Right hindlimb (tissue), 1 donor: Measurements from ENCODE around the gene SART3.
"Not testable (repeated sequence)": the region's sequence is repeated elsewhere in the genome, so short reads cannot be mapped to it uniquely, and the experiment has no call there.

Source experiments
- DNase-seq: peaks from one replicate; pipeline ENCODE4 v3.0.0-alpha.2; 2018

Gene SART3

DNA sequence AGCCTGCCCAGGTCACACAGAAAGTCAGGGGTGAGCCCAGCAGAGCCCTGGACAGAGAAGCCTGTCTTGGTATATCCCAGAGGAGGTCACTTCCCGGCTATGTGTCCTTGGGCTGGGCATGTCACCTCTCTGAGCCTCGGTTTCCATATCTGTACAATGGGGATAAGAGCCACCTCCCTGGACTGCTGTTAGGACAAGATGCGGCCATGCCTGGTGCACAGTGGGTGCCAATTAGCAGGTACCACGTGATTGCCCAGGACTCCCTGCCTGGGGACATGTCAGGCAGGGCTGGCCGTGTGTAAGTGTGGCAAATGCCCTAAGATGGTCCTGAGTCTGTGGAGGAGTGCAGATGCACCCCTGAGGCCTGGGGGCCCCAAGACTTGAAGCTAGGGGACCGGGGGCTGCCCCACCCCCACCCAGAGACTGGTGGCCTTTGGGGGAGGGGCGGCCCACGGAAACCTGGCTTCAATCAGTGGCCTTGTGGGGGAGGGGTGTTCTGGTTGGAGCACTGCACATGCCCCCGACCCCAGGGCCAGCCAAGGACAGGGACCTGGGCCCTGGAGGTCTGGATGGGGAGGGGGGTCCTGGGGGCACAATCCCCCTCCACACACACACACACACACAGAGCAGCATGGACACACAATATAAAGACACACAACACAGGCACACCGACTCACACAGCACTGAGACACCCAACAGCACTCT lies 36.0 kb upstream of the SART3 start:
- DNase-seq = peak; percentile 32

DNA sequence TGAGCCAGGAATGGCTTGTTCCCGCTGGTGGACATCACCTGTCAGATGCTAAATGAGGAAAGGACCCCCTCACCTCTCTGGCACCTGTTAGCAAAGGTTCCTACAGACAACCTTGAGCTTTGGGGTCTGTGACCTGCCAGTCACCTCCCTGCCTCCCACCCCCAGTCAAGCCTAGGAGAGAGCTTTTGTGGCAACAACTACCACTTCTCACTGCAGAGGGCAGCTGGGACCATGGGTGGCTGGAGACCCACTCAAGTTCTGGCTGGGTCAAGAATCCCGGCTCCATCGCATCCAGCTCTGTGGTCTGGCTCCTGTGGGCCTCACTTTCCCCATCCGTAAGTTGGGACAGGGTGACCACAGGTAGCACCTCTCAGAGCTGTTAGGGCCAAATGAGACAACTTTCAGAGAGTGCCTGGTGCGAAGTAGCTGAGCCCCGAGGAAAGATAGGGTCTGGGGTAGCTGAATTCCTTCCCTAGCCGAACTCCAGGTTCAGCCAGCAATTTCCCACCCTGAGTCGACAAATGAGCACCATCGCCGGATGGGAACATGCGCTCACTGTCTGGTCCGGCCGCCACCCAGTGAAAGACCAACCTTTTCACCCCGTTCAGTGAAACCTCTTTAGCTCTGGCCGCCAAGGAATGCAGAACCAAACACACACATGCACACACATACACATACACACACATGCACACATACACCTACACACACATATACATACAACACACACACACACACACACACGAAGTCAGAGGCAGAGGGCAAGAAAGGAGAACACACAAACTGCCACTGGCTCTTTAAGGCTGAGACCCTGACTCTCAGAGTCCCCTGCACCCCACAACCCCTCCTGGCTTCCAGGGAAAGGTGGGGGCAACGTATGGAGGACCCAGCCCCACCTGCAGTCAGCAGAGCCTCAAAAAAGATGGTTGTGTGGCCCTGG lies 35.0 kb upstream of the SART3 start:
- no peak for DNase-seq

DNA sequence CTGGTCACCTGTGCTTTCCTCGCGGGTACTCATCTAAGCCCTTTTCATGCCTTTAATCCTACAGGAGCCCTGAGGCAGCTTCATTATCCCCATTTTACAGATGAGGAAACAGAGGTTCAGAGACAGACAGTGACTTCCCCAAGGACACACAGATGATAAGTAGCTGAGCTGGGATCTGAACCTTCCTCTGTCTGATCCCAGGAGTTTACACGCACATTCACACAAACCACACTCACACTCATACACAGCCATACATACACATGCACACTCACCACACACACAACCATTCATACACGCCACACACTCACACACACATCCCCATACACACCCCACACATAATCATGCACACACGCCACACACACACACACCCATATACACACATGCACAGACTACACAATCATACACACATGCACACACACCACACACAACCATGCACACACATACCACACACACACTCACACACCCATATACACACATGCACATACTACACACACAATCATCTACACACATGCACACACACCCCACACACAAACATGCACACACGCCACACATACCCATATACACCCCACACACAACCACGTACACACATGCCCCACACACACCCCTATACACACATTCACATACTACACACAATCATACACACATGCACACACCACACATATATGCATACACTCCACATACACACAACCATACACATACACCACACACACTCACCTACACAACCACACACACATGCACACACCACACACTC lies 34.2 kb upstream of the SART3 start:
- no peak for DNase-seq

DNA sequence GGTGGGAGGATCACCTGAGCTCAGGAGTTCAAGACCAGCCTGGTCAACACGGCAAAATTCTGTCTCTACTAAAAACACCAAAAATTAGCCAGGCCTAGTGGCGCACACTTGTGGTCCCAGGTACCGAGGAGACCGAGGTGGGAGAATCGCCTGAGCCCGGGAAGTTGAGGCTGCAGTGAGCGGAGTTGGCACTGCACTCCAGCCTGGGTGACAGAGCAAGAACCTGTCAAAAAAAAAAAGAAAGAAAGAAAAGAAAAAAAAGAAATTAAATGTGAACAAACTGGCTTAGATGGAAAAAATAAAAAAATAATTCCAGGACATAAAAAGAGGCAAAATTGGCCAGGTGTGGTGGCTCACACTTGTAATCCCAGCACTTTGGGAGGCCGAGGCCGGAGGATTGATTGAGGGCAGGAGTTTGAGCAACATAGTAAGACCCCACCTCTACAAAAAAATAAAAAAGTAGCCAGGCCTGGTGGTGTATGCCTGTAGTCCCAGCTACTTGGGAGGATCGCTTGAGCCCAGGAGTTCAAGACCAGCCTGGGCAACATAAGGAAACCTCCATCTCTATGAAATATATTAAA lies 33.4 kb upstream of the SART3 start:
- no peak for DNase-seq

DNA sequence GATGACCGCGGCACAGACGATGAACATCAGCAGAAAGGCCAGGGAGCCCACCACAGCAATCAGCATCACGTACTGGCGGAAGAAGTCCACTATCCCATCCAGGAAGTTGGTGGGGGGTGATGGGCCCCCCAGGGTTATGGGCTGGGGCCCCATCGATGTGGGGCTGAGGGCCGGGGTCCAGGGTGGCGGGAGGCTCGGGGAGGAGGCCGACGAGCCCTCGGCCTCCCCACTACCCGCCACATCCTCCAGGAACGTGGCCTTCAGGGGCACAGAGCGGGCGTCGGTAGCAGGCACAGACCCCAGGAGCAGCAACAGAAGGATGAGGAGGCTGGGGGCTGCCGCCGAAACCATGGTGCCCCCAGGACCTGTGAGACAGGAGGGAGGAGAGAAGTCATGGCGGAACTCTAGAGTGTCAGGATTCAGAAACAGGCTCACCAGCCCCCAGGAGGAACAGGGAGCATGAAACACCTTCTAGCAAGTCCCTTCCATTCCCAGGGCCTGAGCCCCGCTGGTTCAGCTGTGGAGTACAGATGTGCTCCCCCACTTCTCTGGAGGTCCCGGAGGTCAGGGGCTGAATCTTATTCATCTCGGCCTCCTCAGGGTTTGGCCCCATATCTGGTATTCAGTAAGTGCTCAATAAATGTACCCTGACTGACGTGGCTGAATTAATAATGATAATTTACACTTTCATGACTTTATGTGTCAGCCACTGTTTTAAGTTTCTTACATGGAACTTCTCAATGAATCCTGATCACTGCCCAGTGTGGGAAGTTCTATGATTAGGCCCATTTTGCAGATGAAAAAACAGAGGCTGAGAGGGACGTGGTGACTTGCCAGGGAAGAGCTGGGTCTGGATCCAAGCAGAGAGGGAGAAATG lies 31.3 kb upstream of the SART3 start:
- DNase-seq = no peak

DNA sequence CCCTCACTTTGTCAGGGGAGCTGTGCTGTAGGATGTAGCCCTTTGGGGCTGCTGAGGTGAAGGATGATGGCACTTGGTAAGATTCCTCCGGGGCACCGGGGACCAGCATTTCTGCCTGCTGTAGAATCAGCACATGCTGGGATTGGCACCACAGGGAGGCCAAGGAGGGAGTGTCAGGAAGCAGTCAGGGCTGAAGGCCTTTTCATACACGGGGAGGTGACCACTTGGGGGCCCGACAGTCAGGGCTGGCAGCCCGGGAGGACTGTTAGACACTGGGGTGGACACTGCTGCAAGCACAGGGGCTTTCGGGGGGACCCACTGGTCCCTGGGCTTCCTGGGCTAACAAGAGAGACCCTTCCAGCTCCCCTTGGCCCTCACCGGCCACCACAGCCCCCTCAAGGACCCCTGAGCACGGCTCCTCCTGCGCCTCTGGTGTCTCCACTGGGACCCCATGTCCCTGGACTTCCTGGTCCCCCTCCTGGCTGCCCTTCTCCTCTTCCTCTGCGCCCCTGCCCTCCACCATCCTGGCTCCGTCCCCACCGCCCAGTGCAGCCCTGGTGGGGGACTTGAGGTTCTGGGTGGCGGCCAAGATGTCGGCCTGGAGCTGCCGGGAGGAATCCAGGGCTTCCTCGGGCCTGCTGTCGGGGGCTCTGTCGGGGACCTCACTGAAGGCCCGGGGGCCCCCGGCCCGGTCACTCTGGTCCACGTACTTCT lies 30.5 kb upstream of the SART3 start:
- DNase-seq = no peak

DNA sequence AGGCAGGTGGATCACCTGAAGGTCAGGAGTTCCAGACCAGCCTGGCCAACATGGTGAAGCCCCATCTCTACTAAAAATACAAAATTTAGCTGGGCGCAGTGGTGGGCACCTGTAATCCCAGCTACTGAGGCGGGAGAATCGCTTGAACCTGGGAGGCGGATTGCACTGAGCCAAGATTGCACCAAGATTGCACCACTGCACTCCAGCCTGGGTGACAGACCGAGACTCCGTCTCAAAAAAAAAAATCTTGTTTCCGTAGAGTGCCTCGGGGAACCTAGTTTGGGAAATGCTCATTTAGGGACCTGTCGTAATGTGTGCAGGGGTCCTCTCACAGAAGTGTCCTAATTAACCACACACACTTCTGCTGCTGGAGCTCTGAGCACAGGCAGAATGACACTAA lies 29.5 kb upstream of the SART3 start:
- not testable (repeated sequence) for DNase-seq

DNA sequence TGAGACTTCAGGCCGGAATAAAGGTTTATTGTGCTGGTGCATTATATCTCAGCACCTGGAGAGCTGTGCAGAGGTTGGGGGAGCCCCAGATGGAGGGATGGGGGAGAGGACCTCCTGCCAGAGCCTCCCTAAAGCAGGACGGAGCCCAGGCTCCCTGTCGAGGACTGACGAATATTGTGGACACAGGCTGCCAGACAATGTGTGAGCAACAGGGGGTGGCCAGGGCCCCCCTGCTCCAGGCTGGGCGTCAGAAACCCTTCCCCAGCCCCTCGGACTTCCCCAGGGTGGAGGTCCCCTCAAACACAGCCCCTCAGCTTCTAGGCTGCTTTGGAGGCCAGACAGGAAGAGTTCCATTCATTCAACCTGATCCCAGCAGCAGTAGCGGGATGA lies 28.9 kb upstream of the SART3 start:
- DNase-seq = no peak

DNA sequence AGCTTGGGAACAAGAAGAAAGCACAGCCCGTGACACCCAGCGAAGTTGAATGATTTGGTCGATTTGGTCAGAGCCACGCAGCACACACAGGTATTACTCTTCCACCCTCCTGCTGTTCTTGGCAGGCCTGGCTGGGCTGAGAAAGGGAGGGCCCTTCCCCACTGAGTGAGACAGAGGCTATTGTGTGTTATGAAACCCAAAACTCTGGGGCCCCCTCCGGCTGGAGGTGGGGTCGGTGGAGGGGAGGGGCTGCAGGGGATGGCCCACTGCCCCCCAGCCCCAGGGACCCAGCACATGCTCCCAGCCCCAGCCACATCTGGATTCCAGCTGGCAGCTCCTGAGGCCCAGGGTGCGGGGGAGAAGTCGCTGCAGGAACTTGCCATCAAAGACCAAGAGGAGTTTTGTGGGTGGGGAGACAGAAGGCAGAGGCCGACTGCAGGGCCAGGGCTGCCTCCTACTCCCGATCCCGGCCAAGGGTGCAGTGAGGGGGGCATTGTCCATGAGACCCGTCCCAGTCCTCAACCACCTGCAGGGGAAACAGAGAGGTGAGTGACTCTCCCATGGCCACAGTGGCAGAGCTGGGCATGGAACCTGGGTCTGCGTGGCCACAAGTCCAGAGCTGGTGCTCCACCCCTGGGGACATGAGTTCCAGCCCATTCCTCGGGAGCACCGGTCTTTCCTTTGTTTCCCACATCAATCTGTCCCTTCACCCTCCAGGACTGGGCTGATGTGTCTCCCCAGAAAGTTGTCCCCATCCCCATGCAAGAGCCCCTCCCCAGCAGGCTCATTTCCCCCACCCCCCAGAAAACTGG lies 28.3 kb upstream of the SART3 start:
- DNase-seq = peak; percentile 84

DNA sequence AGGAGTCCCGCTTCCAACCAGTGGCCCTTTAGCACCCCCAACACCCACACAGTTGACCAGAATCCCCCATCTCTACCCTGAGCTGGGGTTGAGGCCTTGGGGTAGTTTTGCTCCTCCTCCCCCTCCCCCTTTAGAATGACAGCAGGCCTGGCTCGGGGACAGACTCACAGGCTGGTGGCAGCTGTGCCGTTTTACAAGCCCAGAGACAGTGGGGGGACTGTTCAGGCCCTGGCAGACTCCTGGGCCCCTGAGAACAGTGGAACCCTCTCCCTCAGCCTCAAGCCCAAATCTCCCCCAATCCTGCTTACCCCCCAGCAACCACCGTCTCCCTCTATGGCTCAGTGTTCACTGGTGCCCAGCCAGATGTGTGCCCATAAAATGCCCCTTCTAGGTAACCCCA lies 26.9 kb upstream of the SART3 start:
- peak; percentile 73 for DNase-seq

DNA sequence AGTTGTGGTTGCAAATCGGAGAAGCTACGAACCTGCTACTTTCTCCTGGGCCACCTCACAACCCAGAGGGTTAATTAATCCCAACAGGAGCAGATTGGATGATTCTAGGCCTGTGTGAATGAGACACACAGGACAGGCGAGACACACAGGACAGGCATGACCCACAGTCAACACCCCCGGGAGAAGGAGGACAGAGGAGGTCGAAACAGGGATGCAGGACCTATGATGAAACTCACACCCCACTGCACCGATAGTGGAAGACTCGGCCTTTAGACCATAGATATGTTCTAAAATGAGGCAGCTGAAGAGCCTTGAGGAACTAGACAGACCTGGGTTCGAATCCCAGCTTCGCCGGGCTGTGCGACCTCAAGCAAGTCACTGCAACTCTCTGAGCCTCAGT lies 25.3 kb upstream of the SART3 start:
- no peak for DNase-seq

DNA sequence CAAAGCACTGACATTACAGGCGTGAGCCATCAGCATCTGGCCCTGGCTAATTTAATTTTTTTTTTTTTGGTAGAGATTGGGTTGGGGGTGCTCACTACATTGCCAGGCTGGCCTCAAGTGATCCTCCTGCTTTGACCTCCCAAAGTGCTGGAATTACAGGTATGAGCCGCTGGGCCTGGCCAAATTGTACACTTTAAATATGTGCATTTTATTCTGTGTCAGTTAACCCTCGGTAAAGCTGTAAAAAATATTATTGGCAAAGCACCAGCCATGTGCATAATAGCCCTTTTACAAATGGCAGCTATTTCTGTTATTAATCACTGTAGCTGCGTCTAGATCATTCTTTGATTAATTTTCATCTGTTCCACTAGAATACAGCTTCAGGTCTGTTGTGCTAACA lies 24.9 kb upstream of the SART3 start:
- no peak for DNase-seq

DNA sequence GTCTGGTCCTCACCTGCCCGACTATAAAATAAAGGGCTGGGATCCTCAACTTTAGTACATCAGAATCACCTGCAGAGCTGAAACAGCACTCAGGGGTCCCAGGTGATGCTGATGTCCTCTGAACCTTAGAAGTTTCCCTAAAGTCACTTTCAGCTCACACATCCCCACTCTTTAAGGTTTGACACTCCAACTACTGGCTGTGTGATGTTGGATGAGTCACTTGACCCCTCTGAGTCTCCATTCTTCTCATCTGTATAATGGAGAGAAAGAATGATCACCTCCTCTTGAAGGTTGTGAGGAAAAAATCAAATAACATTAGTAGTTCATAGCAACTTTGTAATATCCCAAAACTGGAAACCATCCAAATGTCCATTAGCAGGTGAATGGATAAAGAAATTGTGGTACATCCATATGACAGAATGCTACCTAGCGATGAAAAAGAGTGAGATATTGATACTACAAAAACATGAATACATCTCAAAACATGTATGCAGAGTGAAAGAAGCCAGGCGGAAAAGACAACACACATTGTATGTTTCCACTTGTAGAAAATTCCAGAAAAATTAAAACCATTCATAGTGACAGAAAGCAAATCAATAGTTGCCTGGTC lies 23.6 kb upstream of the SART3 start:
- DNase-seq = no peak

DNA sequence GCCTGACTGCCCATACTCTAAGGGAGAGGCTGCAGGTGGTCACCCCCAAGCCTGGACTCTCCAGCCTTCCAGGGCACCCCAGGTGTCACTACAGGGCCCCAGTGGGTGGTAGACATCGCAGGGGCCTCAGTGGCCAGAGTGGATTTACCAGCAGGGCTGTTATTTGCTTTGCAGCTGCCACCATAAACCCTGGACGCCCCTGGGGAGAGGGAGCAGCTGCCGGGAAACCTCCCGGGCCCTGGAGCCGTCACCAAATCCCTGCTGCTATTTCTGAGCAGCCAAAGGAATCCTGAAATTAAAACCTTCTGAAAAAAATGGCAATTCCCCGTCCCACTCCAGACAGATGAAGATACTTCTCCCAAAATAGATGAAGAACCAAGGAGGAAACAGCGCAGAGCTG lies 23.0 kb upstream of the SART3 start:
- DNase-seq = peak; percentile 76

DNA sequence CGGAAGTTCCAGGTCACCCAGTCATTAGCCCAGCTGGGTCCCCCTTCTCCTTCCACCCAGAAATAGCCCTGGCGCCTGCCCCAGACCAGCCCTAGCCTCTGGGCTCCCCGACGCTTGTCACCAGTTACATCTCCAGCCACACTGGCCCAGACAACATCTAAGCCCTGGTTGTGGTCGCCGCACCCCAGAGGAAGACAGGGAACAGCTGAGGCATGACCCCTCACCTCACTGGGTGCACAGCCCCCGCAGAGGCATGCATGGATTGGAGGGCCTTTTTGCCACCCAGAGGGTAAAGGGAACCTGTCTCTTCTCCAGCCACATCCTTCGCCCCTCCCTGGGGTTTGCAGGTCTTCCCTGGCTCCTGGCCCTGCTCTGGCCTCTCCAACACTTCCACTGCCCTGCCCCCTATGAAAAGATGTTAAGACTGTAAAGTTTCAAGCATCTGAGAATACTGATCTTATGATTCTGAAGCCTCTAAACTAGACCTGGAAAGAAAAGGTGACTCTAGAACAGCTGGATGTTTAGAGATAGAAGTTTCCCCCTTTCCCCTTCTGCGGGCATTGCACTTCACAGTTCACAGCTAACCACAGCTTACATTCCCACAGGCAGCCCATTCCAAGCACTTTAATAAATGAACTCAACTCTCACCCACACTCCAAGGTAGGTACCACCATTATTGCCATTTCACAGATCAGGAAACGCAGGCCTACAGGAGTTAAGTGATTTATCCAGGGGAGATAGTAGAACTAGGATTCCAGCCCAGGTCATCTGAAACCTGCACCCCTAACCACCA lies 22.2 kb upstream of the SART3 start:
- no peak for DNase-seq

DNA sequence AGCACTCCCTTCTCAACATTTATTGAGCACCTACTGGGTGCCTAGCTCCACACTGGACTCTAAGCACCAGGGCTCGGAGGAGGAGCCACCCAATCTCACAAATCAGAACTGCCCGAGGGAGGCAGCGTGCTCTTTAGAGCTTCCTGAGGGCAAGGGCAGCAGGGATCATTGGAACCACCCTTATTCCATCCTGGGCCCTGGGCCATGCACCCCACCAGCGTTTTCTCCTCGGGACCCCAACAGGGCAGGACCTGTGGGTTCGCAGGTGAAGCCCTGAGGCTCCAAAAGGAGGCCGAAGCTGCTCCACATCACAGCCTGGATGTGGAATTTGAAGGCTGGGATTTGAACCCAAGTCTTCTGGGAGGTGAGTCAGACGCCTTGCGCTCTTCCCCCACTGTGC lies 21.5 kb upstream of the SART3 start:
- DNase-seq = no peak

DNA sequence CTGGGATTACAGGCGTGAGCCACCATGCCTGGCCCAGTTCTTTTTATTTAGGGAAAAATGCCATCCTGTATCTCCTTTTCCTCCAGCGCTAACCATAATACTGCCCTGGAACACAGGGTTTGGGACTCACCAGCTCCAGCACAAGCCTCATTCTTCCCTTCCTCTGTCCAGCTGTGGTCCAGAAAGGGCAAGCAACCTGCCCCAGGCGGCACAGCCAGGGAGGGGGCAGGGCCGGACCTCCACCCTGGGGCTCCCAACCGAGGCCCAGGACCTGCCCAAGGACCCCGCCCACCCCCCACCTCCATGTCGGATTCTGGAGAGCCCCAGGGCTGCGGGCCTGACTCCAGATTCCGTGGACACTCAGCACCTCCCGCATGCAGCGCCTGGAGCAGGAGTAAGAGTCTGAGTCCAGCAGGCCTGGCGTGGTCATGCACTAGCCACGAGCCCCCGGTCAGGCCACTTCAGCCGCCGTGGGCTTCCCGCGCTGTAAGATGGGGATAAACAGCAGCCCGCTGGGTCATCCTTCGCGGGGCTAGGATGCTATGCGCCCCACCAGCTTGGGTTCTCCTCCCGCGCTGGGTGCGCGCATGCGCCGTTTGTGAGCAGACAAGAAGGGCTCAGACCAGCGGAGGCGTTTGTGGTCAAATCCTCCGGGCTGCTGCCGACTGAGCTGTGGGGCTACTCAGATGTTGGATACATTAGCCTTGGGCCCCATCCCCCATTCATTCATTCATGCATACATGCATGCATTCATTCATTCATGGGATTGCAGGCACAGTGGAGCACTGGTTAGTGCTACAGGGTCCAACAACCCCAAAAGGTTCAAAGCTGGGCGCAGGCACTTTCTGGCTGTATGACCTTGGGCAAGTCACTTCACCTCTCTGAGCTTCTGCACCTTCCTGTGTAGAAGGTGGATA lies 20.6 kb upstream of the SART3 start:
- no peak for DNase-seq

DNA sequence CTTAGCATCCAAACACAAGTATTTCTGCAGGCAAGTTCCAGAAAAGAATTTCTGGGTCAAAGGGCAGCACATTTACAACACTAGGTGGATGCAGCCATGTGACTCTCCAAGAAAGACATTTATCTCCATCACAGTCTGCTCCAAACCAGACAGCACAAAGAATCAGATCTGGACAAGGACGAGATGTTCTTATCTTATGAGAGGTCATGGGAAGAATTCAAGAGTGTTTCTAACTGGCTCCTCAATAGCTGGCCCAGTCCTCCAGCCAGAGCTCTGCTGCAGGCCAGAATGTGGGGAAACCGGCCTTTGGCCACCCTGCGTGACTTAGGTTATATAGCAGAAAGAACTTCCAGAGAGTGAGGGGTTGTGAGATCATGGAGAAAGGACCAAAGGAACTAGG lies 19.6 kb upstream of the SART3 start:
- DNase-seq = no peak
